PC-9 (cell line): Measurements from ENCODE around the gene PCNT. TPM values are rescaled to one million over a fixed set of nuclear protein-coding genes. Genes with fewer than 3 reads are reported as not detected.

ENCODE experiments used
- BruUV-seq: library from RNA; stranded (reverse); fragments of 400-500 nt; replicated peaks from 2 replicates; lab custom pipeline; 2021; lab: Mats Ljungman, UMichigan
- CTCF ChIA-PET: fragments of 300-600 bp; sonication (Branson Sonifier 250); formaldehyde crosslinking; loops from one replicate; lab custom pipeline; 2022; ENCODE audit warnings: antibody characterized with exemption; lab: Charles Lee
- POLR2A ChIA-PET: fragments of 300-600 bp; sonication (Branson Sonifier 250); formaldehyde crosslinking; loops from one replicate; lab custom pipeline; 2022; ENCODE audit warnings: antibody characterized with exemption; ENCODE audit not compliant: unreplicated experiment; lab: Charles Lee
- DNase-seq, 2 experiments: peaks; one replicate each; pipeline versions ENCODE4 v3.0.0 to v3.0.0-alpha.2; 2015 to 2022; ENCODE audit warnings: mixed read lengths in 1 of 2
- H2AFZ ChIP-seq: fragments of 200-600 bp; sonication (generic); 2 replicates; pipeline ENCODE4 v1.8.1; 2017; ENCODE audit warnings: antibody characterized with exemption
- H3F3A ChIP-seq: fragments of 200-600 bp; sonication (generic); 2 replicates; pipeline ENCODE4 v1.8.1; 2017; ENCODE audit warnings: antibody characterized with exemption, mild to moderate bottlenecking, low read depth; ENCODE audit not compliant: insufficient read depth
- H3K27ac ChIP-seq: fragments of 200-600 bp; sonication (generic); 2 replicates; pipeline ENCODE4 v1.6.1; 2016; ENCODE audit warnings: mixed run types
- H3K27me3 ChIP-seq: fragments of 200-600 bp; sonication (generic); 2 replicates; pipeline ENCODE4 v1.6.1; 2016; ENCODE audit warnings: low read depth, mixed run types; ENCODE audit not compliant: insufficient read depth
- H3K36me3 ChIP-seq: fragments of 200-600 bp; sonication (generic); 2 replicates; pipeline ENCODE4 v1.6.1; 2016; ENCODE audit warnings: low read depth, mixed run types
- H3K4me1 ChIP-seq: fragments of 200-600 bp; sonication (generic); replicated peaks from 2 replicates; pipeline ENCODE4 v1.6.1; 2016; ENCODE audit warnings: mixed run types; ENCODE audit not compliant: insufficient read depth
- H3K4me2 ChIP-seq: fragments of 200-600 bp; sonication (generic); 2 replicates; pipeline ENCODE4 v1.6.1; 2017; ENCODE audit warnings: mixed run types
- H3K4me3 ChIP-seq: fragments of 200-600 bp; sonication (generic); 2 replicates; pipeline ENCODE4 v1.6.1; 2016; ENCODE audit warnings: mixed run types
- H3K79me2 ChIP-seq: fragments of 200-600 bp; sonication (generic); 2 replicates; pipeline ENCODE4 v1.6.1; 2017; ENCODE audit warnings: low read depth, mixed run types
- H3K9me2 ChIP-seq: fragments of 200-600 bp; sonication (generic); 2 replicates; pipeline ENCODE4 v1.8.1; 2017; ENCODE audit warnings: mild to moderate bottlenecking; ENCODE audit not compliant: insufficient read depth
- H3K9me3 ChIP-seq: fragments of 200-600 bp; sonication (generic); 2 replicates; pipeline ENCODE4 v1.8.1; 2016; ENCODE audit warnings: low read depth; ENCODE audit not compliant: insufficient read depth
- H4K20me1 ChIP-seq: fragments of 200-600 bp; sonication (generic); 2 replicates; pipeline ENCODE4 v1.8.1; 2017; ENCODE audit not compliant: insufficient read depth
- CTCF ChIP-seq: fragments of 200-600 bp; sonication (generic); conservative IDR thresholded peaks from 2 replicates; pipeline ENCODE4 v1.6.1; 2017; ENCODE audit warnings: mixed run types, antibody characterized with exemption, mild to moderate bottlenecking, moderate library complexity
- EZH2 ChIP-seq: fragments of 200-600 bp; sonication (generic); IDR thresholded peaks from 2 replicates; pipeline ENCODE4 v1.8.0; 2017; ENCODE audit warnings: antibody characterized with exemption, low read depth
- intact Hi-C: fragments of 100-400 bp; cut with micrococcal nuclease; formaldehyde crosslinking; loops from one replicate; pipeline ENCODE4 v1.10.0; 2022; ENCODE audit not compliant: unreplicated experiment
- total RNA-seq: library from RNA; stranded (reverse); gene quantifications from 2 replicates; pipeline ENCODE4 v1.2.3, GENCODE V29; 2021

The PCNT gene
- total RNA-seq, 1 experiment from 2014 or later: 33.4 TPM

- Histone ChIP-seq H2AFZ (no peak overlapping the region), H3K4me2 (no peak overlapping the region), H3F3A (no peaks in the 10 kb centered on the region), H3K4me1 (peaks cover 7% of the 10 kb centered on the region), H4K20me1 (no peaks in the 10 kb centered on the region), H3K79me2 (no peaks in the 10 kb centered on the region), H3K9me3 (no peaks in the 10 kb centered on the region), H3K36me3 (no peaks in the 10 kb centered on the region), H3K9me2 (no peaks in the 10 kb centered on the region), H3K27me3 (no peaks in the 10 kb centered on the region), H3K27ac (no peak overlapping the region), H3K4me3 (no peak overlapping the region)
- TF ChIP-seq CTCF: no peak
- no peak for TF ChIP-seq EZH2
- DNase-seq: no peak
- ChIA-PET POLR2A (no interaction called here), CTCF (no interaction called here)
- BruUV-seq: no TSS peak
- intact Hi-C loops: no loop called here
Observed at GRCh38 chr21:46354518-46354917, 30.6 kb downstream of the PCNT start.

DNA sequence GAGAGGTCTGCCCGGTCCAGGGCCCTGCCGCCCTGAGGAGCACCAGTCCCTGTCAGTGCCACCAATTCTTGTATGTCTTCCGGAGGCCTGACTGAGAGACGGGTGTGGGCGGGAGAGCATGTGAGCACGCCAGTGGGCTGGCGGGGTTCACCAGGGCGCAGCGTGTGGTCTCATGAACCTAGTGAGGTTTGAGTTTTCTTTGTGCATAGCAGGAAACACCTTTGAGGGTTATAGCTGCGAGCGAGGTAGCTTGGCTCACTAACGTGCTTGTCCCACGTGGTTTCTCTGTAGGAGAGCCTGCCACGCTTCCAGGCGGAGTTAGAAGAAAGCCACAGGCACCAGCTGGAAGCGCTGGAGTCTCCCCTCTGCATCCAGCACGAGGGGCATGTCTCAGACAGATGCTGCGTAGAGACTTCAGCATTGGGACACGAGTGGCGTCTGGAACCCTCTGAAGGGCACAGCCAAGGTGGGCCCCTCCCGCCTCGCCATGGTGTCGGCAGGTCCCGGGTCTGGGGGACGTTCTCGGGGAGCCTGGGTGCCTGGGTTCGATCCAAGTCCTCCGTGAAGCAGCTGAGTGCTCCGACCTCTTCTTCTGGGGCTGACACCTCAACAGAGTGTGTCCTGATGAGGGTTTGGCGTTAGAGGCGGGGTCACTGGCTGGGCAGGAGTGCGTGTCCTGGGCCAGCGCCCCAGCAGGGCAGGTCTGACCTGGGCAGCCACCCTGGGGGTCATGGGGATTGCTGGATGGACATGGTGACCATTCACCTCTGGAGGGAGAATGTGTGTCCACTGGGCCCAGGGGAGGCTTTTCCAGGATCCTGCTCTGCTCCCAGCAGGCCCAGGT is 31.4 kb downstream of the PCNT start:
- H3K4me1 ChIP-seq: peaks cover 7% of the 10 kb centered on the region
- no peak for DNase-seq
- H4K20me1 ChIP-seq: no peaks in the 10 kb centered on the region
- intact Hi-C loops: no loop called here
- H3K36me3 ChIP-seq: no peaks in the 10 kb centered on the region
- no peaks in the 10 kb centered on the region for H3K27me3 ChIP-seq
- H3K4me3 ChIP-seq: no peak overlapping the region
- no TSS peak for BruUV-seq
- no peak overlapping the region for H3K27ac ChIP-seq
- H3K9me3 ChIP-seq: no peaks in the 10 kb centered on the region
- ChIA-PET CTCF (no interaction called here), POLR2A (no interaction called here)
- no peak overlapping the region for H3K4me2 ChIP-seq
- H2AFZ ChIP-seq: no peak overlapping the region
- H3F3A ChIP-seq: no peaks in the 10 kb centered on the region
- no peaks in the 10 kb centered on the region for H3K9me2 ChIP-seq
- no peak for TF ChIP-seq EZH2
- no peak for TF ChIP-seq CTCF
- no peaks in the 10 kb centered on the region for H3K79me2 ChIP-seq

- H3K79me2 ChIP-seq: no peaks in the 10 kb centered on the region
- no peaks in the 10 kb centered on the region for H3F3A ChIP-seq
- no peak overlapping the region for H3K4me2 ChIP-seq
- no peaks in the 10 kb centered on the region for H3K9me2 ChIP-seq
- no peak overlapping the region for H2AFZ ChIP-seq
- peaks cover 4% of the 10 kb centered on the region for H3K4me1 ChIP-seq
- TF ChIP-seq EZH2 (no peak), CTCF (no peak)
- no peak overlapping the region for H3K27ac ChIP-seq
- intact Hi-C loops: no loop called here
- no peak for DNase-seq
- H3K36me3 ChIP-seq: no peaks in the 10 kb centered on the region
- no peak overlapping the region for H3K4me3 ChIP-seq
- no peaks in the 10 kb centered on the region for H3K9me3 ChIP-seq
- BruUV-seq: no TSS peak
- H4K20me1 ChIP-seq: no peaks in the 10 kb centered on the region
- no peaks in the 10 kb centered on the region for H3K27me3 ChIP-seq
- ChIA-PET CTCF (no interaction called here), POLR2A (no interaction called here)
Observed at GRCh38 chr21:46356005-46356338, 32.0 kb downstream of the PCNT start.
